Activated CD4-positive, alpha-beta T cell treated with anti-CD3 and anti-CD28 coated beads, Interleukin-2, amount 10 ng/mL, durations not matched to agents 24 days and 14 days (primary cell): ENCODE data around the gene UBE2J1. TPM values are rescaled to one million over a fixed set of nuclear protein-coding genes. Genes with fewer than 3 reads are reported as not detected.
"Not testable (repeated sequence)": the region's sequence is repeated elsewhere in the genome, so short reads cannot be mapped to it uniquely, and the experiment has no call there.

Experiments used
- DNase-seq: peaks from one replicate; pipeline ENCODE4 v3.0.0; 2022
- H3K27ac Mint-ChIP-seq: one replicate; pipeline ENCODE4 v1.8.0; 2022; ENCODE audit warnings: mild to moderate bottlenecking, mixed read lengths
- H3K27me3 Mint-ChIP-seq: one replicate; pipeline ENCODE4 v1.8.0; 2022; ENCODE audit warnings: mixed read lengths
- H3K36me3 Mint-ChIP-seq: one replicate; pipeline ENCODE4 v1.8.0; 2022; ENCODE audit warnings: low read depth, mild to moderate bottlenecking, mixed read lengths
- H3K4me1 Mint-ChIP-seq: one replicate; pipeline ENCODE4 v1.8.0; 2021; ENCODE audit warnings: mixed read lengths
- H3K4me3 Mint-ChIP-seq: one replicate; pipeline ENCODE4 v1.8.0; 2022; ENCODE audit warnings: mild to moderate bottlenecking, moderate library complexity, mixed read lengths
- H3K9me3 Mint-ChIP-seq: one replicate; pipeline ENCODE4 v1.8.0; 2021; ENCODE audit warnings: mixed read lengths
- intact Hi-C: fragments of 100-400 bp; cut with micrococcal nuclease; formaldehyde crosslinking; loops from one replicate; pipeline ENCODE4 v1.15.1; 2023
- total RNA-seq: library from RNA; stranded (reverse); gene quantifications from 2 replicates; pipeline ENCODE4 v1.2.3, GENCODE V29; 2022

Gene UBE2J1, protein sequence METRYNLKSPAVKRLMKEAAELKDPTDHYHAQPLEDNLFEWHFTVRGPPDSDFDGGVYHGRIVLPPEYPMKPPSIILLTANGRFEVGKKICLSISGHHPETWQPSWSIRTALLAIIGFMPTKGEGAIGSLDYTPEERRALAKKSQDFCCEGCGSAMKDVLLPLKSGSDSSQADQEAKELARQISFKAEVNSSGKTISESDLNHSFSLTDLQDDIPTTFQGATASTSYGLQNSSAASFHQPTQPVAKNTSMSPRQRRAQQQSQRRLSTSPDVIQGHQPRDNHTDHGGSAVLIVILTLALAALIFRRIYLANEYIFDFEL
- 31.6 and 33.5 TPM in 2 replicates for total RNA-seq

DNA sequence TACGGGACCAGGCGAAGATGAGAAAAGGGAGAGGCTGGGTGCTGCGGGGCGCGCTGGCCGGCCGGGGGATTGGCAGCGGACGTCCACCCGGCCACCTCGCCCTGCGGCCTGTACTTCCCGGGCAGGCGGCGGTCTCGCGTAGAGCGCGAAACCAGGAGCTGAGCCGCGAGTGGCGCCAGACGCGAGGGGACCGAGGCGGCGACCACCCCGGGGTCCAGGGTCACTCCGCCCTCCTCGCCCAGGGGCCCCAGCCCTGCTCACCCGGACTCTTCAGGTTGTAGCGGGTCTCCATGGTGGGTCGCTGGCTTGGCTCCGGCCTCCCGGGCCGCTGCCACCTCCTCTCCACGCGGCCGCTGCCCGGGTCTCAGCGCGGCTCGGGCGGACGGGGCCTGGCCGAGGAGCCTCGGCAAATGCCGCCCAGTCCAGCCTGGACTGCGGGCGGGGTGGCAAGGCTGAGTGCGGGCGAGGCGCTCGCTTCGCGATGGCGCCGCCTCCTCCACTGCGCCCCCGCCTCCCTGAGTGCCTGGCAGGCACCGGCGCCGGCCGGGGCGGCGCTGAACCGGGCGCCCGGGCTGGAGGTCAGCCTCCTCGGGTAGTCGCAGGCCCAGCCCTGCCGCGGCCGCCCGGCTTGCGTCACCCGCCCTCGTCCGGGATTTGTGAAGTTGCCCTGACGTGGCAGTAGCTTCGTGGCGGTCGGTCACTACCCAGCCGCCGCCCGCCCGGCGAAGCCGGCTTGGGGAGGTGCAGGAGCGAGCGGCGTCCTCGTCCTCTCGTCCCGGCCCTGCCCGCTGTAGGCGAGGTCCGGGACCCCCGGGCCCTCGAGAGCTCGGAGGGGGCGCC is at the start of gene UBE2J1:
Gene UBE2J1, minus strand, starts transcription at position 445 of the 840 bp plus-strand sequence. Its CDS starts 153 bp downstream, at position 292.
- no peaks in the 10 kb centered on the region for H3K27me3 Mint-ChIP-seq
- no peaks in the 10 kb centered on the region for H3K9me3 Mint-ChIP-seq
- peak within 1 kb of the TSS; percentile 94 for H3K27ac Mint-ChIP-seq
- DNase-seq = peak; percentile 94
- peak within 1 kb of the TSS; percentile 91 for H3K4me3 Mint-ChIP-seq
- H3K4me1 Mint-ChIP-seq = peaks cover 66% of the 10 kb centered on the region
- intact Hi-C loops = loop anchor here (1.0 to 5.0 kb wide), 6 partner anchors 54 to 1650 kb away; partner anchors contain the start of genes AKIRIN2, CASP8AP2, MAP3K7 and PM20D2
- H3K36me3 Mint-ChIP-seq = peaks cover 12% of the 10 kb centered on the region

DNA sequence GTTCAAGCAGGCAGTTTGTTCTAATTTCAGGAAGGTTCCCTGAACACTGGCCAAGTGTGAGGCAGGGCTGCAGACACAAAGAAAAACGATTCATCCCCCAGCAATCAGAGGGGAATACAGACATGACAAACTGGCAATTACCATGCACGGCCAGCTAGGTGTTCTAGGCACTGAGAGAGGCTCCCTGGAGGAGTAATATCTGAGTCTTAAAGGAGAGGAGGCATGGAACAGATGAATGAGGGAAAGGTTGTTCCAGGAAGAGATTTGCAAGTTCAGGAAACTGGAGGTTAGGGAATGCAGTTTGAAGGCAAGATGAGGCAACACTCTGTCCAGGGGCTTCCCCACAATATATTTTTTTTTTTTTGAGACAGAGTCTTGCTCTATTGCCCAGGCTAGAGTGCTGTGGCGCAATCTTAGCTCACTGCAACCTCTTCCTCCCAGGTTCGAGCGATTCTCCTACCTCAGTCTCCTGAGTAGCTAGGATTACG is 48.4 kb upstream of the UBE2J1 start:
- peaks cover 2% of the 10 kb centered on the region for H3K4me1 Mint-ChIP-seq

DNA sequence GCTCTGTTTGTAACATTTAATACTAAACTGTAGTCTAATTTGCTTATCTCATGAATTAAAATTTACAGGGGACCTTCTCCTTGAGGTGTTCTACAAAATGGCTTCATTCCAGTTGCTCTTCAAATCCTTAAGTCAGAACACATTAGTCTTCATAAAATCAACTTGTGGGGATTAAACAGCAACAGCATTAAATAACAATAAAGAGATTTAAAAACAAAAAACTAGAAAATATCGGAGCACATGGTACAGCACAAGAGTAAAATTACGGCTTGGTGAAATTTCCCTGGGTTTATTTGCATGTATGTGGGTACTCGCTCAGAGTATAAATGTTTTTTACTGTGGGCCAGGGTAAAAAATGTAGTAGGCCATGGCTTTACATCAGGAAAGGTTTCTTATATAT is 47.5 kb upstream of the UBE2J1 start:
- peaks cover 2% of the 10 kb centered on the region for H3K4me1 Mint-ChIP-seq
- DNase-seq = no peak
- H3K4me3 Mint-ChIP-seq = no peak overlapping the region
- H3K27ac Mint-ChIP-seq = no peak overlapping the region
- intact Hi-C loops = no loop called here
- no peaks in the 10 kb centered on the region for H3K9me3 Mint-ChIP-seq
- no peaks in the 10 kb centered on the region for H3K36me3 Mint-ChIP-seq
- no peaks in the 10 kb centered on the region for H3K27me3 Mint-ChIP-seq

More for the DNA sequence above, 48.4 kb upstream of the UBE2J1 start:
- no peaks in the 10 kb centered on the region for H3K9me3 Mint-ChIP-seq
- H3K27ac Mint-ChIP-seq = no peak overlapping the region
- H3K36me3 Mint-ChIP-seq = no peaks in the 10 kb centered on the region
- no peaks in the 10 kb centered on the region for H3K27me3 Mint-ChIP-seq
- no peak for DNase-seq
- intact Hi-C loops = no loop called here
- no peak overlapping the region for H3K4me3 Mint-ChIP-seq

DNA sequence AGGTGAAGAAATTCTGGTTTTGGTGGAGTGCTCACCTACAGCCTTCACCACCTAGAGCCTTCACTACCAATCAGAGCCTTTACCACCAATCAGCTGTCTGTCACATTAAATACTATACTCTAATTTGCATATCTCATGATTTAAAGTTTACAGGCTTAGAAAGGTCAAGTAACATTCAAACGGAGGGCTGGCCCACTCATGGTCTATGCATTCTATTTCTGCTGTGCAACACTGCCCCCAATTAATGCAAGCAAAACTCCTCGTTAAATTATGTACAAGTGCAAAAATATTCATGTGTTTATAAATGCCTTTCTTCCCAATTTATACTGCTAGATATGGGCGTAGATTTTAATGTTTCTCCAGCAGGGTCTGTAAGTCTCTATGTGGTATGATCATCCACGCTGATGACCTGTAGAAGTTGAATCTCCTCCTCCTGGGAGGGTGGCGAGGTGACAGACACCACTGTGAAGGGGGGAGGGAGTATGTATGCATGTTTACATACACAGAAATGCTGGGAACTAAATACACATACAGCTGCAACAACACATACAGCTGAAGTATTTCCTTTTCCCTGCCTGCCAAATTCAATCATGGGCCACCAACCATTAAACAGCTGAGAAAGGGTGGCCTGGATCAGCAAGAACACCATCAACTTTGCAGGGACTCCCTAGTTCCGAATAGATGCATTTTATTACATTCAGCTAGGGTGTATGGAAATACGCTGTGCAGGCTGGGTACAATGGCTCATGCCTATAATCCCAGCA is 46.4 kb upstream of the UBE2J1 start:
- Mint-ChIP-seq H3K27ac (no peak overlapping the region), H3K27me3 (no peaks in the 10 kb centered on the region), H3K4me1 (peaks cover 2% of the 10 kb centered on the region), H3K4me3 (no peak overlapping the region), H3K9me3 (peaks cover 1% of the 10 kb centered on the region), H3K36me3 (no peaks in the 10 kb centered on the region)
- no peak for DNase-seq
- intact Hi-C loops = no loop called here

DNA sequence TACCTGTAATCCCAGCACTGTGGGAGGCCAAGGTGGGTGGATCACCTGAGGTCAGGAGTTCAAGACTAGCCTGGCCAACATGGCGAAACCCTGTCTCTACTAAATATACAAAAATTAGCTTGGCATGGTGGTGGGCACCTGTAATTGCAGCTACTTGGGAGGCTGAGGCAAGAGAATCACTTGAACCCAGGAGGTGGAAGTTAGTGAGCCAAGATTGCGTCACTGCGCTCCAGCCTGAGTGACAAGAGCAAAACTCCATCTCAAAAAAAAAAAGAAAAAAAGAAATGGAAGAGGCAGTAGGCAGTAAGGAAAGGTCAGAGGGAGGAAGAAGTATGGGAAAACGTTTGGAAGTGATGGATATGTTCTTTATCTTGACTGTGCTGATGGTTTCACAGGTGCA is 45.4 kb upstream of the UBE2J1 start:
- H3K4me3 Mint-ChIP-seq, H3K27me3 Mint-ChIP-seq, intact Hi-C loops, DNase-seq, H3K4me1 Mint-ChIP-seq, H3K9me3 Mint-ChIP-seq, H3K27ac Mint-ChIP-seq, H3K36me3 Mint-ChIP-seq: not testable (repeated sequence)

DNA sequence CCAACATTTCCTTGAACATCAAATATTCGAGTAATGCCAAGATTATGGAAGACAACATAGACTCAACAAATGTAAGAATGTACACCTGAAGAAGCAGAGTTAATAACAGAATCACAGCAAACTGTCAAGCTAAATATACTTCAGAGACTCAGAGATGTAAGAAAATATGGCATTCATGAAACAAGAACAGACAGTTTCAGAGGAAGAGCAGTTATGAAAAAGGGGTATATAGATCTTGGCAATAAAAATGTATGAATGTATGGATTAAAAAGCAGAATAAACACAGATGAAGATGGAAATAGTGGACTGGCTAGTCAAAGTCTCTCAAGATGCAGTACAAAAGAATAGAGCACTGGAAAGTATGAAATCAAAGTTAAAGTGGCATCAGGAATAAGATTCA is 41.1 kb upstream of the UBE2J1 start:
- H3K36me3 Mint-ChIP-seq = peaks cover 2% of the 10 kb centered on the region
- intact Hi-C loops = no loop called here
- no peak overlapping the region for H3K27ac Mint-ChIP-seq
- peaks cover 7% of the 10 kb centered on the region for H3K9me3 Mint-ChIP-seq
- no peak overlapping the region for H3K4me3 Mint-ChIP-seq
- peaks cover 9% of the 10 kb centered on the region for H3K27me3 Mint-ChIP-seq
- no peak for DNase-seq
- peaks cover 3% of the 10 kb centered on the region for H3K4me1 Mint-ChIP-seq

DNA sequence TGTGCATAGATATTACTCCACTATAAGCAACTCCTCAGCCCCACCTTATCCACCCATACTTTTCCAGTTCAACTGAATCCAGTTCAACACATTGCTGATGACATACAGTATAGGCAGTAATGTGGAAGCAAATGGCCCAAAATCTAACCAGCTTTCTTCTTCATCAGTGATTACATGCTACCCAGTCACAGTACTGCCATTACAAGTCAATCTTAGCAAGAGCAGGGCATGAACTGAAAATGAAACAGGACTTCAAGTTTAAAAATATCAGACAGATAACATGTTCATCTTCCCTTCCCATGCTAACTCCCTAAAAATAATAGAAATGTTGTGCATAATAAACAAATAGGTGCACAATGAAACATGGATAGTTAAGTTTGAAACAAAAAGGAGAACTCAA is 40.3 kb upstream of the UBE2J1 start:
- H3K27ac Mint-ChIP-seq = no peak overlapping the region
- H3K27me3 Mint-ChIP-seq = peaks cover 9% of the 10 kb centered on the region
- no peak for DNase-seq
- H3K4me3 Mint-ChIP-seq = no peak overlapping the region
- peaks cover 3% of the 10 kb centered on the region for H3K4me1 Mint-ChIP-seq
- peaks cover 2% of the 10 kb centered on the region for H3K36me3 Mint-ChIP-seq
- H3K9me3 Mint-ChIP-seq = peaks cover 7% of the 10 kb centered on the region
- intact Hi-C loops = no loop called here

DNA sequence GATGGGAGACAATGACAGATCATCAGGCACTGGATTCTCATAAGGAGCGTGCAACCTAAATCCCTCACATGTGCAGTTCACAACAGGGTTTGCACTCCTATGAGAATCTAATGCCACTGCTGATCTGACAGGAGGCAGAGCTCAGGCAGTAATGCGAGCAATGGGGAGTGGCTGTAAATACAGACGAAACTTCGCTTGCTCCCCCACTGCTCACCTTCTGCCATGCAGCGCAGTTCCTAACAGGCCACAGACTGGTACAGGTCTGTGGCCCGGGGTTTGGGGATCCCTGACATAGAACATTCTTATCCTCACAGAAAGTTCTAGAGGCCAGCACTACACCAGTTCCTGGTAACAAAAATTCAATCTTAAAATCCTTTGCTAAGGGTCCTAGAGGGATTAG is 36.3 kb upstream of the UBE2J1 start:
- DNase-seq = no peak
- Mint-ChIP-seq H3K9me3 (peaks cover 5% of the 10 kb centered on the region), H3K4me3 (no peak overlapping the region), H3K27me3 (peaks cover 9% of the 10 kb centered on the region), H3K4me1 (peaks cover 11% of the 10 kb centered on the region), H3K36me3 (peaks cover 7% of the 10 kb centered on the region), H3K27ac (no peak overlapping the region)
- intact Hi-C loops = no loop called here

DNA sequence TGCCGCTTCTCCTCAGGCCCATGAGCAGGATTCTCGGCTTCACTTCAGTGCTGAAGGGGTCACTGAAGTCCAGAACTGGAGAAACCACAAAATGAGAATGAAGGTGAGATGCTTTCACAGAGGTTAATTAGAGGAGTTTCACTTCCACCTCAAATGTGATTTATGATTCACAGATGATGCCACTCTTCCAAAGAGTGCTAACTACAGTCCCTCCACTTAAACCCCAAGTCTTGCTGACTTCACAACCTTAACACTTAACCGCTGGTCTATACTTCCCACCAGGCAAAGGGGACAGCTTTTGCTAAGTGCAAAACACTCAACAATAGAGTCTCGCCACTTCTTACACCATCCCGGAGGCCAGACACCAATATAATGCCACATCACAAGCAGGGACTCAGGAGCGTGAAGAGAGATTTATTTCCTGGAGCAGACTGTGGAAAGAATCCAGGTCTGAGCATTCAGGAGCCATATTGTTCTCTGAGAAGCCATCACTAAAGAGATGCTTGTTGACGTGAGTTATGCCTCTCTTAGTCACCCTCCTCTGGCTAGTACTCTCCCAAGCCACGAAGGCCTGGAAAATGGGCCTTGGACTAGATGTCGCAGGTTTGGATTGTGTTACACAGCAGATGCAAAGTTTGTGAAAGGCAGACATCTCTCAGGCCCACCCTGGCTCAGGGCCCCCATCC is 35.1 kb upstream of the UBE2J1 start:
- Mint-ChIP-seq H3K27me3 (peaks cover 4% of the 10 kb centered on the region), H3K4me1 (peaks cover 8% of the 10 kb centered on the region), H3K9me3 (no peaks in the 10 kb centered on the region), H3K4me3 (no peak overlapping the region), H3K27ac (no peak overlapping the region), H3K36me3 (peaks cover 5% of the 10 kb centered on the region)
- no peak for DNase-seq
- intact Hi-C loops = no loop called here

DNA sequence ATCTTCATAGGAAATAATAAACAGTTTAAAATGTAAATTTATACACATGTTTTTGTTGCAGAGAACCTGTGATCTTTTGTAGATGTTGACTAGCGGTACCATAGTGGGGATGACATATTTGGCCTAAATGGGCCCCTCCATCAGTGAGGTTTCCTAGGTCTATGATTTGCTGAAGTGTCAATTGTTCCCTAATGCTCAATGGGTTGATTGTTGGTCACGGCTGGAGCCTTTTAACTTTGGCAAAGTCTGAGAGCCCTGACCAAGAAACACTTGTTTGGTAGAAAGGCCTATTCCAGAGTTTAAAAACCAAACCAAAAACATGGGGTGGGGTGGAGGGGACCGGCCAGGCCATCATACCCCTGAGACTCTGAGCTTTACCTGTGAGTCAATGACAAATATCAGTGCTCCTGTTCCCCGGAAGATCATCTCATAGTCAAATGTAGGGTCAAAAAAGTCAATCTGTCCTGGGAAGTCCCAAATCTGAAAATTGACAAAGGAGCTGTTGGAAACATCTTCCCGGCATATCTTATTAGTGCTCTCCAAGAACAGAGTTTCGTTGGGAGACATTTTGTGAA is 34.5 kb upstream of the UBE2J1 start:
- Mint-ChIP-seq H3K27ac (no peak overlapping the region), H3K4me1 (peaks cover 8% of the 10 kb centered on the region), H3K9me3 (no peaks in the 10 kb centered on the region), H3K4me3 (no peak overlapping the region), H3K36me3 (peaks cover 5% of the 10 kb centered on the region), H3K27me3 (peaks cover 4% of the 10 kb centered on the region)
- no peak for DNase-seq
- intact Hi-C loops = no loop called here

DNA sequence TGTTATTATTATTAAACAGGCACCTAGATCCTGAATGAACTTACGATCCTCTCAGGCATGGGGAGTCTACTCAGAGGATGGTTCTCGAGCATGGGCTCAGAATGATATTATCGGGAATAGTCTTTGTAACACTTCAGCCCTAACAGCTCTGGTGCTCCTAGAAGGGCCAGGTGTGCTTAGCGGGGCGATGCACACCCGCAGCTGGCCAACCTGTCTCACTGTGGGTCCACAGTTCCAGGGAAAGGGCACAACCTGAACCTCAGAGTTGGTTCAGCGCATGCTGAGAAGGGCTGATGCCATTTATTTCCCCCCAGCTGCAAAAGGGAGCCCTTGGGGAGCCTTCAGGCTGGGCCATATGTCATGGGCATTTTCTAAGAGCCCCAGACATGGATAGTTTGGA is 33.3 kb upstream of the UBE2J1 start:
- peaks cover 8% of the 10 kb centered on the region for H3K4me1 Mint-ChIP-seq
- no peaks in the 10 kb centered on the region for H3K9me3 Mint-ChIP-seq
- intact Hi-C loops = no loop called here
- no peak overlapping the region for H3K27ac Mint-ChIP-seq
- peaks cover 5% of the 10 kb centered on the region for H3K36me3 Mint-ChIP-seq
- H3K27me3 Mint-ChIP-seq = peaks cover 4% of the 10 kb centered on the region
- no peak for DNase-seq
- no peak overlapping the region for H3K4me3 Mint-ChIP-seq

DNA sequence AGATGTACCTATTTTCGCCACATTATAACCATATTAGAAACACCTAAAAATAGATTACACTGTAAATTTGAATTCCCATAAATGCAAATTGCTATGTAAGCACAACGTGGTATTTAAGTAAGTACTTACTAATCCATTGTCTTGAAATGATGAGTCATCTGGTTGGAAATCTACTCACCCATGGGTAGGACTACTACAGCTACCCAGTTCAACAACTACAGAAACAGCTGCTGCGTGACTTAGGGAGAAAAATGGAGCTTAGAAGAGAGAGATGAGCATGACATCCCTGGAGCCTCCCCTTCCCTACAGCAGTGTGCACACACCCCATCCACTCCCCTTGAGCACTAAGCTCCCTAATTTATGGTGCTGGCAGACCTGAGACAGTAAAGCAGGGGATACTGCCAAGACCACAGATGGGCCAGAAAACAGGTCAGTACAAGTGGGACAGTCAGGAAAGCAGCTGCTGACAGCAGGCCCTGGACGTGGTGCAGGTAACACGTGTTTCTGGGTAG is 32.7 kb upstream of the UBE2J1 start:
- Mint-ChIP-seq H3K4me3 (no peak overlapping the region), H3K27me3 (peaks cover 2% of the 10 kb centered on the region)

DNA sequence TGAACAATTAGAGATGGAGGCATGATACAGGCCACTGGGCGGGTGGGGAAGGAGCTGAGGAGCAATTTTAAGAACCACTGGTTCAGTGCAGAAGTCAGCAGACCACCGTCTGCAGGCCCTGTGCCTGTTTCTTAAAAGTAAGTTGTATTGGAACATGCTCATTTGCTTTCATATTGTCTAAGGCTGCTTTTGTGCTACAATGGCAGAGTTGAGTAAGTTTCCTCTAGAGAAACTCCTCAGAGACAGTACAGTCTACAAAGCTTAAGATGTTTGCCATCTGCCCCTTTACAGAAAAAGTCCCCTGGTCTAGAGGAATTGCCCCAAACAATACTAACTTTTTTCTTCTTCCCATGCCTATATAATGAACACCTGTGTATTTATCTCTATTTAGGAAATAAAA is 28.5 kb upstream of the UBE2J1 start:
- Mint-ChIP-seq H3K27me3 (no peaks in the 10 kb centered on the region), H3K4me3 (no peak overlapping the region), H3K4me1 (peaks cover 14% of the 10 kb centered on the region), H3K36me3 (peaks cover 1% of the 10 kb centered on the region), H3K9me3 (no peaks in the 10 kb centered on the region), H3K27ac (no peak overlapping the region)
- no peak for DNase-seq
- intact Hi-C loops = no loop called here

More for the DNA sequence above, 32.7 kb upstream of the UBE2J1 start:
- intact Hi-C loops = no loop called here
- Mint-ChIP-seq H3K9me3 (no peaks in the 10 kb centered on the region), H3K27ac (no peak overlapping the region), H3K4me1 (peaks cover 9% of the 10 kb centered on the region), H3K36me3 (peaks cover 5% of the 10 kb centered on the region)
- DNase-seq = no peak
